K562 (cell line): ENCODE results near the gene EZH1. TPM values are rescaled to one million over a fixed set of nuclear protein-coding genes. Genes with fewer than 3 reads are reported as not detected.

ENCODE experiments used
- CBX3 ChIP-seq, 2 experiments: IDR thresholded peaks; 1 replicate in 1 of 2; 2 replicates in 1 of 2; pipeline ENCODE4 v1.6.1; 2012; ENCODE audit warnings: inconsistent platforms in 2 of 2, low read length in 2 of 2, borderline replicate concordance in 1 of 2, control low read depth in 1 of 2
- DDX20 ChIP-seq: fragments of 450-650 bp; IDR thresholded peaks from 2 replicates; pipeline ENCODE4 v1.6.1; 2016; ENCODE audit warnings: missing genetic modification characterization, low read depth, mild to moderate bottlenecking, missing compliant biosample characterization, moderate library complexity
- GABPB1 ChIP-seq: sonication (generic); formaldehyde crosslinking; IDR thresholded peaks from 2 replicates; pipeline ENCODE4 v1.8.0; 2022; ENCODE audit warnings: mild to moderate bottlenecking, missing genetic modification reagents
- KDM2B ChIP-seq: fragments of 250-450 bp; sonication (Bioruptor Pico); IDR thresholded peaks from 2 replicates; pipeline ENCODE4 v1.8.0; 2021; ENCODE audit warnings: mild to moderate bottlenecking, moderate library complexity
- MEF2A ChIP-seq: IDR thresholded peaks from 2 replicates; pipeline ENCODE4 v1.6.1; 2011; ENCODE audit warnings: low read depth, mild to moderate bottlenecking, low read length, moderate library complexity; ENCODE audit not compliant: control insufficient read depth
- PHB ChIP-seq: fragments of 250-450 bp; sonication (Bioruptor Pico); IDR thresholded peaks from 2 replicates; pipeline ENCODE4 v1.5.0; 2021
- POLR3G ChIP-seq: IDR thresholded peaks from 2 replicates; pipeline ENCODE4 v1.6.1; 2011; ENCODE audit not compliant: insufficient read length, insufficient replicate concordance; ENCODE audit errors: extremely low read depth
- TOE1 ChIP-seq, 2 experiments: fragments of 450-650 bp in 1 of 2; sonication (generic) in 1 of 2; formaldehyde crosslinking in 1 of 2; IDR thresholded peaks; 2 replicates each; pipeline versions ENCODE4 v1.7.1 to v1.8.0; 2016 to 2022; ENCODE audit warnings: borderline replicate concordance in 2 of 2, mild to moderate bottlenecking in 2 of 2, antibody characterized with exemption in 1 of 2, inconsistent platforms in 1 of 2, low read depth in 1 of 2, missing genetic modification reagents in 1 of 2, moderate library complexity in 1 of 2
- ZNF431 ChIP-seq: sonication (generic); formaldehyde crosslinking; IDR thresholded peaks from 2 replicates; pipeline ENCODE4 v1.8.0; 2022; ENCODE audit warnings: mild to moderate bottlenecking, missing genetic modification reagents
- ZNF668 ChIP-seq: fragments of 250-450 bp; sonication (Bioruptor Pico); IDR thresholded peaks from 2 replicates; pipeline ENCODE4 v1.8.0; 2022; ENCODE audit warnings: mild to moderate bottlenecking, inconsistent platforms
- ZNF77 ChIP-seq: fragments of 250-450 bp; sonication (Bioruptor Pico); IDR thresholded peaks from 2 replicates; pipeline ENCODE4 v1.5.0; 2020
- polyA plus RNA-seq, 8 experiments: library from polyadenylated mRNA; depleted of rRNA in 4 of 8; stranded (reverse) in 5 of 8; unstranded in 3 of 8; fragments of >200 nt; fragmentation: Nextera tagmentation in 2 of 8; fragmentation: Illumina TruSeq in 1 of 8; extraction: Ambion mirVana in 2 of 8; extraction: Trizol in 1 of 8; gene quantifications; 2 replicates each; pipeline versions ENCODE4 v1.2.1 to v1.2.3, GENCODE V29; 2011 to 2014; ENCODE audit warnings: inconsistent platforms in 1 of 8, missing spikeins in 1 of 8
- total RNA-seq, 7 experiments: library from RNA; depleted of rRNA in 6 of 7; stranded (reverse); fragments of >200 nt in 6 of 7; fragmentation: Illumina TruSeq in 2 of 7; extraction: Trizol in 2 of 7; gene quantifications; 2 replicates each; pipeline versions ENCODE4 v1.2.1 to v1.2.3, GENCODE V29; 2011 to 2021; ENCODE audit warnings: low replicate concordance in 1 of 7
- TF ChIP-seq, protein P1 (sequence below): IDR thresholded peaks from 3 replicates; pipeline ENCODE4 v1.6.1; 2011; ENCODE audit warnings: borderline replicate concordance, mild to moderate bottlenecking; ENCODE audit not compliant: insufficient read length, insufficient read depth
- TF ChIP-seq, protein P2 (sequence below): fragments of 250-450 bp; sonication (Bioruptor Pico); IDR thresholded peaks from 2 replicates; pipeline ENCODE4 v1.5.0; 2021; ENCODE audit warnings: mild to moderate bottlenecking, borderline replicate concordance
- TF ChIP-seq, protein P3 (sequence below), 2 experiments: fragments of 450-650 bp; IDR thresholded peaks; 2 replicates each; pipeline ENCODE4 v1.6.1; 2016; ENCODE audit warnings: mild to moderate bottlenecking in 2 of 2, borderline replicate concordance in 1 of 2, low read depth in 1 of 2, moderate library complexity in 1 of 2

The EZH1 gene
- total and polyA plus RNA-seq, 9 of the 15 experiments (the other 6 are each of a cell fraction or from before 2014, with no cell fraction given) = 8.6 to 40.8 (median 22.9) TPM

DNA sequence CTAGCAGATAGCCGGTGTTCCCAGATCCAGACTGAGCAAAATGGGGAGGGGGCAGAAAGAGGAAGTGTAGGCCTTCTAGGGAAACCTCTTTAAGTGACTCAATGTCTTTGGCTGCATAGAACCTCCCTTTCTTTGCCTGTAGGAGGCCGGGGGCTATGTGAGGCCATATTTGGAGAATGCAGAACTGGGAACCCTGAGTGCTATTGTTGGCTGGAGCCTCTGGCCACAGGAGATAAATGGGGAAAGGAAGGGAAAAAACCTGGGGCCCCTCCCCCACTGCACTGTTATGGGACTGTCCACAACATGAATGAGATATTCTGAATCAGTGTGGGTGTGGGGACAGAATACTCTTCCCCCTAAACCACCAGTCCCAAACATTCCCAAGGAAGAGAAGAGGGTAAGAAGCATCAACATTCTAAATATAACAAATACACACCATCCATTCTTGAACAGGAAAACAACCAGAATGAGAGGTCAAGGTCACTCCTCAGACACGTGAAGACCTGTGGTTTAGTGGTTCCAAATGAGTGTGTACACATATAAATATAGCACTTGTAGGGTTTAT is 30.8 kb upstream of the EZH1 start (continued):
- TF ChIP-seq, protein P1, sequence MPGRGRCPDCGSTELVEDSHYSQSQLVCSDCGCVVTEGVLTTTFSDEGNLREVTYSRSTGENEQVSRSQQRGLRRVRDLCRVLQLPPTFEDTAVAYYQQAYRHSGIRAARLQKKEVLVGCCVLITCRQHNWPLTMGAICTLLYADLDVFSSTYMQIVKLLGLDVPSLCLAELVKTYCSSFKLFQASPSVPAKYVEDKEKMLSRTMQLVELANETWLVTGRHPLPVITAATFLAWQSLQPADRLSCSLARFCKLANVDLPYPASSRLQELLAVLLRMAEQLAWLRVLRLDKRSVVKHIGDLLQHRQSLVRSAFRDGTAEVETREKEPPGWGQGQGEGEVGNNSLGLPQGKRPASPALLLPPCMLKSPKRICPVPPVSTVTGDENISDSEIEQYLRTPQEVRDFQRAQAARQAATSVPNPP = no peak
- TF ChIP-seq, protein P2, sequence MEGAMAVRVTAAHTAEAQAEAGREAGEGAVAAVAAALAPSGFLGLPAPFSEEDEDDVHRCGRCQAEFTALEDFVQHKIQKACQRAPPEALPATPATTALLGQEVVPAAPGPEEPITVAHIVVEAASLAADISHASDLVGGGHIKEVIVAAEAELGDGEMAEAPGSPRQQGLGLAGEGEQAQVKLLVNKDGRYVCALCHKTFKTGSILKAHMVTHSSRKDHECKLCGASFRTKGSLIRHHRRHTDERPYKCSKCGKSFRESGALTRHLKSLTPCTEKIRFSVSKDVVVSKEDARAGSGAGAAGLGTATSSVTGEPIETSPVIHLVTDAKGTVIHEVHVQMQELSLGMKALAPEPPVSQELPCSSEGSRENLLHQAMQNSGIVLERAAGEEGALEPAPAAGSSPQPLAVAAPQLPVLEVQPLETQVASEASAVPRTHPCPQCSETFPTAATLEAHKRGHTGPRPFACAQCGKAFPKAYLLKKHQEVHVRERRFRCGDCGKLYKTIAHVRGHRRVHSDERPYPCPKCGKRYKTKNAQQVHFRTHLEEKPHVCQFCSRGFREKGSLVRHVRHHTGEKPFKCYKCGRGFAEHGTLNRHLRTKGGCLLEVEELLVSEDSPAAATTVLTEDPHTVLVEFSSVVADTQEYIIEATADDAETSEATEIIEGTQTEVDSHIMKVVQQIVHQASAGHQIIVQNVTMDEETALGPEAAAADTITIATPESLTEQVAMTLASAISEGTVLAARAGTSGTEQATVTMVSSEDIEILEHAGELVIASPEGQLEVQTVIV (CRISPR knock-in tag) = no peak
- peak; percentile 73; the same call in 1 of the 2 replicates for TF ChIP-seq MEF2A
- TF ChIP-seq CBX3 (IDR thresholded peaks at IDR 0.05; ENCODE audit: borderline replicate concordance in 1 of 2, low read length in 2 of 2) = no peak
- TF ChIP-seq ZNF77 (CRISPR knock-in tag) = no peak
- peak; percentile 39; the same call in 1 of the 2 replicates for TF ChIP-seq GABPB1
- TF ChIP-seq KDM2B (CRISPR knock-in tag) = no peak
- no peak for TF ChIP-seq DDX20 (tag)
- TF ChIP-seq POLR3G = no peak
- no peak for TF ChIP-seq ZNF431 (CRISPR knock-in tag)
- no peak for TF ChIP-seq PHB
- TF ChIP-seq, protein P3, sequence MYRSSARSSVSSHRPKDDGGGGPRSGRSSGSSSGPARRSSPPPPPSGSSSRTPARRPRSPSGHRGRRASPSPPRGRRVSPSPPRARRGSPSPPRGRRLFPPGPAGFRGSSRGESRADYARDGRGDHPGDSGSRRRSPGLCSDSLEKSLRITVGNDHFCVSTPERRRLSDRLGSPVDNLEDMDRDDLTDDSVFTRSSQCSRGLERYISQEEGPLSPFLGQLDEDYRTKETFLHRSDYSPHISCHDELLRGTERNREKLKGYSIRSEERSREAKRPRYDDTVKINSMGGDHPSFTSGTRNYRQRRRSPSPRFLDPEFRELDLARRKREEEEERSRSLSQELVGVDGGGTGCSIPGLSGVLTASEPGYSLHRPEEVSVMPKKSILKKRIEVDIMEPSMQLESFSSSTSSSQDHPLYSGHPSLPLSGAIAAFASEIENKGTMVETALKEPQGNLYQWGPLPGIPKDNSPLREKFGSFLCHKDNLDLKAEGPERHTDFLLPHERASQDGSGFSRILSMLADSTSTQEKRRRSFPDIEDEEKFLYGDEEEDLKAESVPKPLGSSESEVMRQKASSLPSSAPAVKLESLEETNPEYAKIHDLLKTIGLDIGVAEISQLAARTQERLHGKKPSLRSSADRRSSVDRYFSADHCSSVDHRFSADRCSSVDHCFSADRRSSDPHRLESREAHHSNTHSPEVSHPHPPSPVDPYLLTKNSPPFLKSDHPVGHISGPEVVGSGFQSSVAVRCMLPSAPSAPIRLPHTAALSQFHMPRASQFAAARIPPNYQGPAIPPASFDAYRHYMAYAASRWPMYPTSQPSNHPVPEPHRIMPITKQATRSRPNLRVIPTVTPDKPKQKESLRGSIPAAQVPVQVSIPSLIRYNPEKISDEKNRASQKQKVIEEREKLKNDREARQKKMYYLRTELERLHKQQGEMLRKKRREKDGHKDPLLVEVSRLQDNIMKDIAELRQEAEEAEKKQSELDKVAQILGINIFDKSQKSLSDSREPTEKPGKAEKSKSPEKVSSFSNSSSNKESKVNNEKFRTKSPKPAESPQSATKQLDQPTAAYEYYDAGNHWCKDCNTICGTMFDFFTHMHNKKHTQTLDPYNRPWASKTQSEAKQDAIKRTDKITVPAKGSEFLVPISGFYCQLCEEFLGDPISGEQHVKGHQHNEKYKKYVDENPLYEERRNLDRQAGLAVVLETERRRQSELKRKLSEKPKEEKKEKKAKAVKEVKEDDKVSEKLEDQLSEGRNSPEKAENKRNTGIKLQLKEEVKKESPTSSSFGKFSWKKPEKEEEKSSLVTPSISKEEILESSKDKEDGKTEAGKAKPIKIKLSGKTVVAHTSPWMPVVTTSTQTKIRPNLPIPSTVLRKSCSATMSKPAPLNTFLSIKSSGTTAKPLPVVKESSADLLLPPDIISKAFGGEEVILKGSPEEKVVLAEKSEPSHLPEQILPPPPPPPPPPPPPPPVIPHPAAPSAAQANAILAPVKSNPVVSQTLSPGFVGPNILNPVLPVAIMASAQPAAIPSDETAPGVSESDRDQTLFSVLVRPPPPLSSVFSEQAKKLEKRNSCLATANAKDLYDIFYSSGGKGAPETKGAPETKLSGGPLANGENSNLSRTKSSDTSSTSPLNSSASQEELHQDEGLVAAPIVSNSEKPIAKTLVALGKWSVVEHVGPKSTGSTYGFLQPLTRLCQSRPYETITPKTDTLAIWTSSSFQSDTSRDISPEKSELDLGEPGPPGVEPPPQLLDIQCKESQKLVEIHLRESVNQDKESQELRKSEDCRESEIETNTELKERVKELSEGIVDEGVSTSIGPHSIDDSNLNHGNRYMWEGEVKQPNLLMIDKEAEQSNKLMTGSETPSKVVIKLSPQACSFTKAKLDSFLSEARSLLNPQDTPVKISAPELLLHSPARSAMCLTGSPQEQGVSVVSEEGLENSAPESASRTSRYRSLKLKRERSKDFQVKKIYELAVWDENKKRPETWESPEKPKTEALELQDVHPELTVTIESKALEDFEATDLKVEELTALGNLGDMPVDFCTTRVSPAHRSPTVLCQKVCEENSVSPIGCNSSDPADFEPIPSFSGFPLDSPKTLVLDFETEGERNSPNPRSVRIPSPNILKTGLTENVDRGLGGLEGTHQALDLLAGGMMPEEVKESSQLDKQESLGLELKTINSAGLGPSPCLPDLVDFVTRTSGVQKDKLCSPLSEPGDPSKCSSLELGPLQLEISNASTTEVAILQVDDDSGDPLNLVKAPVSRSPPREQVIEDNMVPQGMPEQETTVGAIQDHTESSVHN (IDR thresholded peaks at IDR 0.05; ENCODE audit: borderline replicate concordance in 1 of 2, low read depth in 1 of 2) = no peak; a peak in 1 of 4 replicates
- no peak for TF ChIP-seq ZNF668
- no peak for TF ChIP-seq TOE1 (IDR thresholded peaks at IDR 0.05; ENCODE audit: borderline replicate concordance)
- TF ChIP-seq TOE1 (CRISPR knock-in tag; IDR thresholded peaks at IDR 0.05; ENCODE audit: borderline replicate concordance, low read depth) = no peak
